Fibroblast of villous mesenchyme (primary cell): ENCODE data around the gene EME2. TPM values are rescaled to one million over a fixed set of nuclear protein-coding genes. Genes with fewer than 3 reads are reported as not detected.

Experiments used
- DNase-seq: peaks from one replicate; pipeline ENCODE4 v3.0.0-alpha.2; 2010; ENCODE audit warnings: low read depth
- H3K4me3 ChIP-seq: 2 replicates; pipeline ENCODE4 v1.5.1; 2011; ENCODE audit warnings: low read depth, mild to moderate bottlenecking, low read length
- CTCF ChIP-seq: IDR thresholded peaks from 2 replicates; pipeline ENCODE4 v1.5.1; 2012; ENCODE audit warnings: low read depth, mild to moderate bottlenecking, low read length; ENCODE audit not compliant: insufficient read depth
- total RNA-seq: library from RNA; depleted of rRNA; stranded (reverse); fragments of >200 nt; gene quantifications from 2 replicates; pipeline ENCODE4 v1.2.3, GENCODE V29; 2012

EME2 gene
- total RNA-seq, 1 donor = 15.5 TPM

GRCh38 chr16:1734816-1735215 lies 37.8 kb upstream of the EME2 start:
- DNase-seq = no peak
- TF ChIP-seq CTCF = no peak

DNA sequence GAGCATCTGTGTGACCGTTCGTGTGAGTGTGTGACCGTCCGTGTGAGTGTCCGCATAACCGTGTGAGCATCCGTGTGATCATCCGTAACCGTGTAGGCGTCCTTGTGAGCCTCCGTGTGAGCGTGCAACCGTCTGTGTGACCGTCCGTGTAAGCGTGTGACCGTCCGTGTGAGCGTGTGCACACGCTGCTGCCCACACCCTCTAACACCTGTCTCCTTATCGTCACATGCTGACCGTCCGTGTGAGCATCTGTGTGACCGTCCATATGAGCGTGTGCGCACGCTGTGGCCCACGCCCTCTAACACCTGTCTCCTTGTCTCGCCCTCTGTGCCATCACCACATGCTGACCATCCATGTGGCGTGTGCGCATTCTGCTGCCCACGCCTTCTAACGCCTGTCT lies 32.4 kb upstream of the EME2 start:
- no peak for DNase-seq
- no peak for TF ChIP-seq CTCF
- no peak overlapping the region for H3K4me3 ChIP-seq

More at GRCh38 chr16:1734816-1735215, 37.8 kb upstream of the EME2 start:
- H3K4me3 ChIP-seq = no peak overlapping the region

GRCh38 chr16:1740781-1741490 lies 31.7 kb upstream of the EME2 start:
- TF ChIP-seq CTCF = no peak
- DNase-seq = no peak
- no peak overlapping the region for H3K4me3 ChIP-seq

GRCh38 chr16:1741553-1742165 lies 31.0 kb upstream of the EME2 start:
- DNase-seq = no peak
- TF ChIP-seq CTCF = no peak
- no peak overlapping the region for H3K4me3 ChIP-seq

DNA sequence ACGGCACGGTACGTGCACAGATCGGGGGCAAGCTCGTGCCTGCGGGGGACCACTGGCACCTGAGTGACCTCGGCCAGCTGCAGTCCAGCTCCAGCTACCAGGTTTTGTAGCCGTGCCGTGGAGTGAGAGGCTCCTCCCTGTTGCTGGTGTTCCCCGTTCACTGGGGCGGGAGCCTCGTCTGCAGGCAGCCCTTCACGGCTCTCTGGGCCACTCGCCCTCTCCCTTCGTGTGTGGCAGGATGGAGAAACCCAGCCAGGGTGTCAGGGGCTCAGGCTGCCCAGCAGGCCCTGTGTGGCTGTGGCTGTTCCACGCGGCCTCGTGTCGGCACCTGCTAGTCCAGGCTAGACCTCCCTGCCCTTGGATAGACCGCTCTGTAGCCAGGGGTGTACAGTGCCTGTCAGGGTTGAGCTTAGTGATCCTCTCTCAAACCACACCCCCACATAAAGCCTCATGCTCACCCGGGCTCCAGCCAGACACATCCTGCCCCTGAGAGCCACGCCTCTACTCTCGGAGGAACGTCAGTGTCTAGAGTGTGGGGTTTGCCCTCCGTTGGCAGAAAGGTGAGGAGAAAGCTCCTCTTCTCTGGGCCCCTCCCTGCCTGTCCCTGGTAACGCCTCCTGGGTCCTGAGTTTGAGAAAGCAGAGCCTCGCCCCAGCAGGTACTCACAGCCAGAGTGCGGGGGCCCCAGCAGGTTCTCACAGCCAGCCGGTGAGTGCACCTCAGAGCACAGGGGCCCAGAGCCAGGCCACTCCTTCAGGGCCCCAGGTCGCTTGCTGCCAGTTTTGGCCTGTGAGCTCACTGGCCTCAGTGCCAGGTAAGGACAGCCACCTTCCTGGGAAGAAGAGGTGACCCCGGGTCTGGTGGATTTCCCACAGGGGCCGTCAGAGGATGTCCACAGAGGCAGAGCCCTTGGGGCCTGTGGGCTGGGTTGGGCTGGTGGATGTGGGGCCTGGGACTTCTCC lies 29.0 kb upstream of the EME2 start:
- DNase-seq = no peak
- TF ChIP-seq CTCF = no peak

GRCh38 chr16:1744338-1744840 lies 28.2 kb upstream of the EME2 start:
- TF ChIP-seq CTCF = no peak
- DNase-seq = no peak
- no peak overlapping the region for H3K4me3 ChIP-seq

More for the DNA sequence above, 29.0 kb upstream of the EME2 start:
- H3K4me3 ChIP-seq = no peak overlapping the region
